ENCODE measurements around the gene TMEM139. TPM values are rescaled to one million over a fixed set of nuclear protein-coding genes. Genes with fewer than 3 reads are reported as not detected.

TMEM139 gene
- total RNA-seq, 1 experiment from 2014 or later = not detected

GRCh38 chr7:143285470-143285778, 666 bp downstream of the TMEM139 start:
- peaks cover 9% of the 10 kb centered on the region for H3K4me1 ChIP-seq (ENCODE audit: insufficient read depth, low read length, poor library complexity, severe bottlenecking)
- no peaks in the 10 kb centered on the region for H3K9me3 ChIP-seq (ENCODE audit: low read depth, low read length, poor library complexity, severe bottlenecking)
- CTCF ChIA-PET = no interaction called here
- H3K36me3 ChIP-seq (ENCODE audit: insufficient read depth, low read length, poor library complexity, severe bottlenecking) = no peaks in the 10 kb centered on the region
- no peak overlapping the region for H3K4me3 ChIP-seq (ENCODE audit: low read depth, low read length, poor library complexity, severe bottlenecking)
- no peak overlapping the region for H3K27ac ChIP-seq (ENCODE audit: low read depth, low read length, poor library complexity, severe bottlenecking)
- POLR2A ChIA-PET (ENCODE audit: low non-redundant PET) = no interaction called here
- no peaks in the 10 kb centered on the region for H3K27me3 ChIP-seq (replicated peaks; ENCODE audit: insufficient read depth, low read depth, low read length, poor library complexity)
- intact Hi-C loops (cut with micrococcal nuclease; ENCODE audit: unreplicated experiment) = no loop called here
- DNase-seq (ENCODE audit: low spot score) = no peak
- BruUV-seq (replicated peaks) = no TSS peak
- TF ChIP-seq CTCF (conservative IDR thresholded peaks at IDR 0.05; ENCODE audit: low read depth, low read length) (no peak), EZH2 (IDR thresholded peaks at IDR 0.05; ENCODE audit: borderline replicate concordance, low read depth, low read length, poor library complexity, severe bottlenecking) (no peak)

DNA sequence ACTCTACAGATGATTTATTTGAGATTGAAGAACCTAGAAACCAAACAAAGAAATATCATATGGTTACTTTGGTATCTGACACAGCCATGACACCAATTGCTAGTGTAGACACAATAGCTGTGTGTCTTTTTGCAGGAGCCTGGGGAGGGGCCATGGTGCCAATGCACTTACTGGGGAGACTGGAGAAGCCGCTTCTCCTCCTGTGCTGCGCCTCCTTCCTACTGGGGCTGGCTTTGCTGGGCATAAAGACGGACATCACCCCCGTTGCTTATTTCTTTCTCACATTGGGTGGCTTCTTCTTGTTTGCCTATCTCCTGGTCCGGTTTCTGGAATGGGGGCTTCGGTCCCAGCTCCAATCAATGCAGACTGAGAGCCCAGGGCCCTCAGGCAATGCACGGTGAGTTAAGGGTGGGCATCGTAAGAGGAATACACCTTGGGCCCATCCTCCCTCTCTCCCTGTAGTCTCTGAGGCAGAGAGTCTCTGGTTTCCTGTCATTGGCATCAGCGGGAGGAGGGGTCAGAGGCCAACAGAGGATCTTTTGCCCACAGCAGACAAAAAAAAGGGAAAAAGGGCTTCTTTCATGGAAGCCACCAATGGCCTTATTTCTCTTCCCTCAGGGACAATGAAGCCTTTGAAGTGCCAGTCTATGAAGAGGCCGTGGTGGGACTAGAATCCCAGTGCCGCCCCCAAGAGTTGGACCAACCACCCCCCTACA, 1.2 kb downstream of the TMEM139 start:
- CTCF ChIA-PET = no interaction called here

DNA sequence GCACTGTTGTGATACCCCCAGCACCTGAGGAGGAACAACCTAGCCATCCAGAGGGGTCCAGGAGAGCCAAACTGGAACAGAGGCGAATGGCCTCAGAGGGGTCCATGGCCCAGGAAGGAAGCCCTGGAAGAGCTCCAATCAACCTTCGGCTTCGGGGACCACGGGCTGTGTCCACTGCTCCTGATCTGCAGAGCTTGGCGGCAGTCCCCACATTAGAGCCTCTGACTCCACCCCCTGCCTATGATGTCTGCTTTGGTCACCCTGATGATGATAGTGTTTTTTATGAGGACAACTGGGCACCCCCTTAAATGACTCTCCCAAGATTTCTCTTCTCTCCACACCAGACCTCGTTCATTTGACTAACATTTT, 1.7 kb downstream of the TMEM139 start:
- ChIA-PET CTCF (no interaction called here), POLR2A (ENCODE audit: low non-redundant PET) (no interaction called here)
- BruUV-seq (replicated peaks) = no TSS peak
- Histone ChIP-seq H3K36me3 (ENCODE audit: insufficient read depth, low read length, poor library complexity, severe bottlenecking) (peaks cover 4% of the 10 kb centered on the region), H3K27ac (ENCODE audit: low read depth, low read length, poor library complexity, severe bottlenecking) (no peak overlapping the region), H3K9me3 (ENCODE audit: low read depth, low read length, poor library complexity, severe bottlenecking) (no peaks in the 10 kb centered on the region), H3K4me1 (ENCODE audit: insufficient read depth, low read length, poor library complexity, severe bottlenecking) (peaks cover 16% of the 10 kb centered on the region), H3K27me3 (replicated peaks; ENCODE audit: insufficient read depth, low read depth, low read length, poor library complexity) (no peaks in the 10 kb centered on the region), H3K4me3 (ENCODE audit: low read depth, low read length, poor library complexity, severe bottlenecking) (no peak overlapping the region)
- intact Hi-C loops (cut with micrococcal nuclease; ENCODE audit: unreplicated experiment) = no loop called here
- TF ChIP-seq EZH2 (IDR thresholded peaks at IDR 0.05; ENCODE audit: borderline replicate concordance, low read depth, low read length, poor library complexity, severe bottlenecking) = no peak
- no peak for TF ChIP-seq CTCF (conservative IDR thresholded peaks at IDR 0.05; ENCODE audit: low read depth, low read length)
- no peak for DNase-seq (ENCODE audit: low spot score)

More for the DNA sequence above, 1.2 kb downstream of the TMEM139 start:
- POLR2A ChIA-PET (ENCODE audit: low non-redundant PET) = no interaction called here
- DNase-seq (ENCODE audit: low spot score) = no peak
- BruUV-seq (replicated peaks) = no TSS peak
- Histone ChIP-seq H3K9me3 (ENCODE audit: low read depth, low read length, poor library complexity, severe bottlenecking) (no peaks in the 10 kb centered on the region), H3K36me3 (ENCODE audit: insufficient read depth, low read length, poor library complexity, severe bottlenecking) (no peaks in the 10 kb centered on the region), H3K27me3 (replicated peaks; ENCODE audit: insufficient read depth, low read depth, low read length, poor library complexity) (no peaks in the 10 kb centered on the region), H3K4me1 (ENCODE audit: insufficient read depth, low read length, poor library complexity, severe bottlenecking) (peaks cover 14% of the 10 kb centered on the region), H3K27ac (ENCODE audit: low read depth, low read length, poor library complexity, severe bottlenecking) (no peak overlapping the region), H3K4me3 (ENCODE audit: low read depth, low read length, poor library complexity, severe bottlenecking) (no peak overlapping the region)
- no peak for TF ChIP-seq EZH2 (IDR thresholded peaks at IDR 0.05; ENCODE audit: borderline replicate concordance, low read depth, low read length, poor library complexity, severe bottlenecking)
- TF ChIP-seq CTCF (conservative IDR thresholded peaks at IDR 0.05; ENCODE audit: low read depth, low read length) = no peak
- intact Hi-C loops (cut with micrococcal nuclease; ENCODE audit: unreplicated experiment) = no loop called here

Measured in A673 (cell line).